ENCODE data around the gene TMLHE. TPM values are rescaled to one million over a fixed set of nuclear protein-coding genes. Genes with fewer than 3 reads are reported as not detected.

The TMLHE gene
- total RNA-seq, 1 experiment from 2014 or later: not detected

DNA sequence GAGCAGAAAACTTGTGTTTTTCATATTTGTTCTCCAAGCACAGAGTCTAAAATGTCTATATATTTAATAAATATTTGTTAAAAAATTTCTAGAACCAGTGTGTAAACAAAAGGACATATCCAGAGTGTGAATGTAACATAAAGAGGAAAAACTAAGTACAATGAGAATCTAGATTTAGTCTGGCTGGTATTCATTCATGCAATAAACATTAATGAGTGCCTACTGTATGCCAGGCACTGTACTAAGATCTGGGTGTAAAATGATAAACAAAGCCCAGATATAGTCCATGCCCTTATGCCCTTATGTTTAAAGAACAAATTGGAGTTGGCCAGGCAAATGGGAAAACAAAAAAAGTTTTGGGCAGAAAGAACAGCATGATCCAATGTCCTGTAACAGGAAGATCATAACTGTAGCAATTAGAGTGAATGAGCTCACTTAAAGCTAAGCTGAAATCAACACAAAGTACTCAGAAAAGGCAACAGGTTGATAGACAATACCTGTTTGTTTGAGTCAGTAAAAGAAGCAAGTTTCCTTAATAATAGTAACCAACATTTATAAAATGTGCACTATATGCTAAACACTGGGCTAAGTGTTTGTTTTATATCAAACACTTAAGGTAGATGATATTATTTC lies 1.3 kb upstream of the TMLHE start:
- Histone ChIP-seq H3K27me3 (ENCODE audit: low read length) (no peaks in the 10 kb centered on the region), H3K4me3 (ENCODE audit: low read length) (no peak overlapping the region), H3K27ac (ENCODE audit: low read length) (no peak overlapping the region), H3K4me2 (ENCODE audit: low read length) (no peak overlapping the region), H3K9ac (ENCODE audit: low read length) (no peak overlapping the region), H3K79me2 (ENCODE audit: low read length) (no peaks in the 10 kb centered on the region), H3F3A (ENCODE audit: low read length, unreplicated experiment) (no peaks in the 10 kb centered on the region), H3K9me2 (replicated peaks; ENCODE audit: low read length) (no peaks in the 10 kb centered on the region), H2AFZ (ENCODE audit: low read length) (no peak overlapping the region), H3K9me3 (ENCODE audit: low read length) (no peaks in the 10 kb centered on the region), H3K4me1 (ENCODE audit: insufficient read depth, low read length) (no peaks in the 10 kb centered on the region), H3K36me3 (ENCODE audit: low read depth, low read length) (no peaks in the 10 kb centered on the region), H4K20me1 (ENCODE audit: low read length) (no peaks in the 10 kb centered on the region)
- DNase-seq: no peak
- POLR2A ChIA-PET (ENCODE audit: unreplicated experiment): no interaction called here
- CTCF ChIA-PET: interaction anchor here (0.6 kb wide), 1 partner anchor 895 kb away, joined by 3 read pairs; no protein-coding TSS in a partner anchor
- TF ChIP-seq EZH2 (IDR thresholded peaks at IDR 0.05; ENCODE audit: low read length, unreplicated experiment): no peak
- no peak for TF ChIP-seq EZH2phosphoT487 (IDR thresholded peaks at IDR 0.05; ENCODE audit: borderline replicate concordance, low read length)
- TF ChIP-seq, protein P1, sequence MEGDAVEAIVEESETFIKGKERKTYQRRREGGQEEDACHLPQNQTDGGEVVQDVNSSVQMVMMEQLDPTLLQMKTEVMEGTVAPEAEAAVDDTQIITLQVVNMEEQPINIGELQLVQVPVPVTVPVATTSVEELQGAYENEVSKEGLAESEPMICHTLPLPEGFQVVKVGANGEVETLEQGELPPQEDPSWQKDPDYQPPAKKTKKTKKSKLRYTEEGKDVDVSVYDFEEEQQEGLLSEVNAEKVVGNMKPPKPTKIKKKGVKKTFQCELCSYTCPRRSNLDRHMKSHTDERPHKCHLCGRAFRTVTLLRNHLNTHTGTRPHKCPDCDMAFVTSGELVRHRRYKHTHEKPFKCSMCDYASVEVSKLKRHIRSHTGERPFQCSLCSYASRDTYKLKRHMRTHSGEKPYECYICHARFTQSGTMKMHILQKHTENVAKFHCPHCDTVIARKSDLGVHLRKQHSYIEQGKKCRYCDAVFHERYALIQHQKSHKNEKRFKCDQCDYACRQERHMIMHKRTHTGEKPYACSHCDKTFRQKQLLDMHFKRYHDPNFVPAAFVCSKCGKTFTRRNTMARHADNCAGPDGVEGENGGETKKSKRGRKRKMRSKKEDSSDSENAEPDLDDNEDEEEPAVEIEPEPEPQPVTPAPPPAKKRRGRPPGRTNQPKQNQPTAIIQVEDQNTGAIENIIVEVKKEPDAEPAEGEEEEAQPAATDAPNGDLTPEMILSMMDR (conservative IDR thresholded peaks at IDR 0.05; ENCODE audit: low read depth, low read length): no peak
- no peak for ATAC-seq
- intact Hi-C loops (cut with micrococcal nuclease): no loop called here
- no TSS peak for BruUV-seq (replicated peaks)

DNA sequence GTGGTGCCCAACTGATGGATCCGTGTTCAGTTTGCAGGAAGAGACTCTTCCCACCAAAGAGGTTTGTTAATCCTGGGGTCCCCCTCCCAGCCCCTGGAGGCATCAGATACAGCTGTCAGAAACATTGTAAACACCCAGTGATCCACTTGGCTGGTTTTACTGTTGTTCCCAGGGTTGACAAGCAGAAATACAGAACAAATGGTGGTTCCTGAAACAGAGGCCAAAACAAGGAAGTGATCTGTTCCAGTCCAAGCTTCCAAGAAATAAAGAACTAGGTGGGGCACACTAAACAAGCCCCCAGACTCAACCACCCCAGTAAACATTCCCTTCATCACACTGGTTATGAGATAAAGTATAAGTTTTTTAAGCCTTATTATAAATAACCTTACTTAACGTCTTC lies 1.4 kb downstream of the TMLHE start:
- Histone ChIP-seq H4K20me1 (ENCODE audit: low read length) (no peaks in the 10 kb centered on the region), H3K27me3 (ENCODE audit: low read length) (no peaks in the 10 kb centered on the region), H3K27ac (ENCODE audit: low read length) (no peak overlapping the region), H3K9ac (ENCODE audit: low read length) (no peak overlapping the region), H2AFZ (ENCODE audit: low read length) (no peak overlapping the region), H3K79me2 (ENCODE audit: low read length) (no peaks in the 10 kb centered on the region), H3K9me2 (replicated peaks; ENCODE audit: low read length) (no peaks in the 10 kb centered on the region), H3K36me3 (ENCODE audit: low read depth, low read length) (no peaks in the 10 kb centered on the region), H3K4me3 (ENCODE audit: low read length) (no peak overlapping the region), H3K4me1 (ENCODE audit: insufficient read depth, low read length) (no peaks in the 10 kb centered on the region), H3K9me3 (ENCODE audit: low read length) (no peaks in the 10 kb centered on the region), H3F3A (ENCODE audit: low read length, unreplicated experiment) (no peaks in the 10 kb centered on the region), H3K4me2 (ENCODE audit: low read length) (no peak overlapping the region)
- CTCF ChIA-PET: no interaction called here
- TF ChIP-seq EZH2phosphoT487 (IDR thresholded peaks at IDR 0.05; ENCODE audit: borderline replicate concordance, low read length): no peak
- TF ChIP-seq, protein P1 (conservative IDR thresholded peaks at IDR 0.05; ENCODE audit: low read depth, low read length): no peak
- TF ChIP-seq EZH2 (IDR thresholded peaks at IDR 0.05; ENCODE audit: low read length, unreplicated experiment): no peak
- BruUV-seq (replicated peaks): no TSS peak
- POLR2A ChIA-PET (ENCODE audit: unreplicated experiment): no interaction called here
- intact Hi-C loops (cut with micrococcal nuclease): no loop called here
- no peak for DNase-seq
- no peak for ATAC-seq

DNA sequence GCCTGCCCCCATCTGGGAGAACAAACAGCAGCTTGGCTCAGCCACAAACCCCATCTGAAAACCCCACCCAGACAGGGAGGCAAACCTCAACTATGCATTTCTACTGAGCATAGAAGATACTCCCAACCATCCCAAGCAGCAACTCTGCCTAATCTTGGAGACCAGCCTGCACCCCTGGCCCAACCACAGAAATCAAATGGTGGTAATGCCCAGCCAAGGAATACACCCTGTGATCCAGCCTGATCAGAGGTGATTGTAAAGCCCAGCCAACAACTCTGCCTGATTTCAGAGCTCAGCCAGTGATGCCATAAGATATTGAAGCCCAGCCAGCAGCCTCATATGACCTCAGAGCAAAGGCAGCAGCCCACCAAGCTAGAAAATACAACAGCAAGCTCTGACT lies 19.8 kb downstream of the TMLHE start:
- Histone ChIP-seq H3K4me3 (ENCODE audit: low read length) (no peak overlapping the region), H3K4me2 (ENCODE audit: low read length) (no peak overlapping the region), H3K4me1 (ENCODE audit: insufficient read depth, low read length) (no peaks in the 10 kb centered on the region), H2AFZ (ENCODE audit: low read length) (no peak overlapping the region), H3K9ac (ENCODE audit: low read length) (no peak overlapping the region), H3K36me3 (ENCODE audit: low read depth, low read length) (no peaks in the 10 kb centered on the region), H3K79me2 (ENCODE audit: low read length) (no peaks in the 10 kb centered on the region), H3K27me3 (ENCODE audit: low read length) (no peaks in the 10 kb centered on the region), H4K20me1 (ENCODE audit: low read length) (no peaks in the 10 kb centered on the region), H3F3A (ENCODE audit: low read length, unreplicated experiment) (no peaks in the 10 kb centered on the region), H3K9me3 (ENCODE audit: low read length) (no peaks in the 10 kb centered on the region), H3K27ac (ENCODE audit: low read length) (no peak overlapping the region), H3K9me2 (replicated peaks; ENCODE audit: low read length) (no peaks in the 10 kb centered on the region)
- ChIA-PET POLR2A (ENCODE audit: unreplicated experiment) (no interaction called here), CTCF (no interaction called here)
- no peak for TF ChIP-seq EZH2 (IDR thresholded peaks at IDR 0.05; ENCODE audit: low read length, unreplicated experiment)
- TF ChIP-seq, protein P1 (conservative IDR thresholded peaks at IDR 0.05; ENCODE audit: low read depth, low read length): no peak
- TF ChIP-seq EZH2phosphoT487 (IDR thresholded peaks at IDR 0.05; ENCODE audit: borderline replicate concordance, low read length): no peak
- intact Hi-C loops (cut with micrococcal nuclease): no loop called here
- BruUV-seq (replicated peaks): no TSS peak
- ATAC-seq (no peak), DNase-seq (no peak)

Measured in PC-3 (cell line).